Heart left ventricle (tissue), 16 donors: ENCODE results near the gene CXCL16. TPM values are rescaled to one million over a fixed set of nuclear protein-coding genes. Genes with fewer than 3 reads are reported as not detected.

Source experiments
- ATAC-seq, 4 donors: fragments of 200-7000 bp; cut with Tn5 transposase; one replicate each; pipeline ENCODE4 v1.9.1; 2020 to 2022; ENCODE audit warnings: moderate library complexity in 4 of 4, mild to moderate bottlenecking in 3 of 4, moderate number of reproducible peaks in 1 of 4
- DNase-seq, 5 donors: peaks; one replicate each; pipeline ENCODE4 v3.0.0-alpha.2; 2020
- H3K27ac ChIP-seq, 12 donors: fragments of 200-600 bp; sonication (generic) in 4 of 12; one replicate each; pipeline versions ENCODE4 v1.5.0 to v1.8.0; 2016 to 2022; ENCODE audit warnings: mild to moderate bottlenecking in 2 of 12
- H3K27me3 ChIP-seq, 9 donors: fragments of 200-600 bp; sonication (generic) in 2 of 9; one replicate each; pipeline versions ENCODE4 v1.5.1 to v1.8.0; 2016 to 2022; ENCODE audit warnings: mild to moderate bottlenecking in 3 of 9
- H3K36me3 ChIP-seq, 9 donors: fragments of 200-600 bp; sonication (generic) in 2 of 9; one replicate each; pipeline versions ENCODE4 v1.5.0 to v1.8.0; 2018 to 2022; ENCODE audit warnings: mild to moderate bottlenecking in 2 of 9
- H3K4me1 ChIP-seq, 12 donors: fragments of 200-600 bp; sonication (generic) in 4 of 12; one replicate each; pipeline versions ENCODE4 v1.5.0 to v1.8.0; 2016 to 2022; ENCODE audit warnings: mild to moderate bottlenecking in 3 of 12
- H3K4me3 ChIP-seq, 12 donors: fragments of 200-600 bp; sonication (generic) in 4 of 12; one replicate each; pipeline versions ENCODE4 v1.5.0 to v1.8.0; 2017 to 2022; ENCODE audit warnings: mild to moderate bottlenecking in 9 of 12, moderate library complexity in 4 of 12
- H3K9me3 ChIP-seq, 12 donors: fragments of 200-600 bp; sonication (generic) in 4 of 12; one replicate each; pipeline versions ENCODE4 v1.5.0 to v1.8.0; 2016 to 2022; ENCODE audit warnings: mild to moderate bottlenecking in 1 of 12
- POLR2A ChIP-seq, 2 donors: fragments of 450-650 bp; IDR thresholded peaks; one replicate each; pipeline ENCODE4 v1.6.1; 2017; ENCODE audit warnings: antibody characterized with exemption in 2 of 2, mild to moderate bottlenecking in 2 of 2, moderate library complexity in 2 of 2
- WGBS, 4 donors: extraction: QIAGEN DNeasy Blood & Tissue Kit in 2 of 4; methylation state at CpG; one replicate each; pipeline versions ENCODE4 v1.1.5 to v1.1.7; 2013 to 2018; 5-methylcytosine and 5-hydroxymethylcytosine counted together
- intact Hi-C, 10 donors: fragments of 100-400 bp; cut with DNase I; formaldehyde crosslinking; loops; one replicate each; pipeline versions ENCODE4 v1.11.1 to v1.14.2; 2022
- polyA plus RNA-seq, 2 donors: library from polyadenylated mRNA; stranded (reverse); fragments of 200-250 nt; gene quantifications; one replicate each; pipeline ENCODE4 v1.2.3, GENCODE V29; 2013
- total RNA-seq, 9 donors: library from RNA; depleted of rRNA in 2 of 9; stranded (reverse); fragments of >200 nt in 2 of 9; fragmentation: NEBNext Ultra II Directional in 3 of 9; extraction: Animal tissue kit (Norgen Biotek cat#: 25700) in 3 of 9; gene quantifications; one replicate each; pipeline versions ENCODE4 v1.1.0 to v1.2.4, GENCODE V29; 2016 to 2023
- TF ChIP-seq, protein P1 (sequence below), 12 donors: fragments of 200-600 bp; sonication (generic) in 4 of 12; IDR thresholded peaks; one replicate each; pipeline versions ENCODE4 v1.5.0 to v1.8.0; 2018 to 2022; ENCODE audit warnings: antibody characterized with exemption in 12 of 12, mild to moderate bottlenecking in 5 of 12
- donor health status: ischemic (EF 13 %, LVEDD 7.1; RV severe dilation, severe dysfunction).
- donor health status: healthy with polysubstance abuse.
- donor health status: DM: no; HTN: yes; CAD: no.
- donor health status: DM: no; HTN: no; CAD: no.
- donor health status: ischemic (EF 25% LVEDD 6.9; RV normal size, moderate dysfunction).
- donor health status: ischemic (EF 25% LVEDD 5.7; RV mildly dilated, moderate dysfunction).
- donor health status: healthy.
- donor health status: DM: yes; HTN: yes; CAD: no.
- donor health status: ischemic (EF 35%, LVEDD 5.7; RV mildly dilated, moderate dysfunction).
- donor health status: nonischemic (EF 11% LVEDD 7.7; RV severe dilation, severe dysfunction).
- donor health status: DM: yes; HTN: yes; CAD: no.
- donor health status: PGD.
- donor health status: ischemic (EF 29% LVEDD 5.4; RV normal size, mild dysfunction).
- donor health status: nonischemic (EF 23%, LVEDD 6.1; RV moderate dilation, normal function).

CXCL16 gene
- total and polyA plus RNA-seq, 11 donors = 1.3 to 42.5 (median 4.2) TPM

DNA sequence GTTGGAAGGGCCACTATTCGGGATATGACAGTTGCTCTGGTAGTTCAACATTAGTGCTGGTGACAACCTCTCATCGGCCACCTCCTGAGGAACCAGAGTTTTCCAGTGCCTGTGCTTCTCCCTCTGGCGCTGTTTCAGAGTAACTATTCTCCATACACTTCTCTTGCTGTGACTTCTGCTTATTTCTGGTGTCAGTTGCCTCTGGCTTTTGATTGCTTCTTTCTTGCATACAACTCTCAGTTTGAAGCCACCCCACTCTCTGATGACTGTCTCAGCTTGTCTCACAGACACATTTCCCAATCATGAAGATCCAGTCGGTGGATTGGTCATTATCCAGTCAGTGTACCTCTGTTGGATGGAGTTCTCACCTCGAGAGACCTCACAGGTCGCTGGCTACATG is 28.6 kb upstream of the CXCL16 start:
- H3K27me3 ChIP-seq = peaks cover 0 to 13% (median 0%) of the 10 kb centered on the region in 9 donors
- ATAC-seq = peak in 1 of 4 donors; percentile 33
- H3K36me3 ChIP-seq = no peaks in the 10 kb centered on the region
- peak overlapping the region in 3 of 12 donors; percentile 20 to 93 (median 21) for H3K27ac ChIP-seq
- 79 to 89% (median 83%) methylated on average over 6 of the region's 6 CpGs for WGBS, 4 donors
- TF ChIP-seq, protein P1, sequence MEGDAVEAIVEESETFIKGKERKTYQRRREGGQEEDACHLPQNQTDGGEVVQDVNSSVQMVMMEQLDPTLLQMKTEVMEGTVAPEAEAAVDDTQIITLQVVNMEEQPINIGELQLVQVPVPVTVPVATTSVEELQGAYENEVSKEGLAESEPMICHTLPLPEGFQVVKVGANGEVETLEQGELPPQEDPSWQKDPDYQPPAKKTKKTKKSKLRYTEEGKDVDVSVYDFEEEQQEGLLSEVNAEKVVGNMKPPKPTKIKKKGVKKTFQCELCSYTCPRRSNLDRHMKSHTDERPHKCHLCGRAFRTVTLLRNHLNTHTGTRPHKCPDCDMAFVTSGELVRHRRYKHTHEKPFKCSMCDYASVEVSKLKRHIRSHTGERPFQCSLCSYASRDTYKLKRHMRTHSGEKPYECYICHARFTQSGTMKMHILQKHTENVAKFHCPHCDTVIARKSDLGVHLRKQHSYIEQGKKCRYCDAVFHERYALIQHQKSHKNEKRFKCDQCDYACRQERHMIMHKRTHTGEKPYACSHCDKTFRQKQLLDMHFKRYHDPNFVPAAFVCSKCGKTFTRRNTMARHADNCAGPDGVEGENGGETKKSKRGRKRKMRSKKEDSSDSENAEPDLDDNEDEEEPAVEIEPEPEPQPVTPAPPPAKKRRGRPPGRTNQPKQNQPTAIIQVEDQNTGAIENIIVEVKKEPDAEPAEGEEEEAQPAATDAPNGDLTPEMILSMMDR (IDR thresholded peaks at IDR 0.05) = no peak
- no peak for TF ChIP-seq POLR2A (IDR thresholded peaks at IDR 0.05)
- intact Hi-C loops = no loop called here
- H3K4me3 ChIP-seq = no peak overlapping the region
- H3K4me1 ChIP-seq = peaks cover 0 to 55% (median 0%) of the 10 kb centered on the region in 12 donors
- no peaks in the 10 kb centered on the region for H3K9me3 ChIP-seq
- no peak for DNase-seq

DNA sequence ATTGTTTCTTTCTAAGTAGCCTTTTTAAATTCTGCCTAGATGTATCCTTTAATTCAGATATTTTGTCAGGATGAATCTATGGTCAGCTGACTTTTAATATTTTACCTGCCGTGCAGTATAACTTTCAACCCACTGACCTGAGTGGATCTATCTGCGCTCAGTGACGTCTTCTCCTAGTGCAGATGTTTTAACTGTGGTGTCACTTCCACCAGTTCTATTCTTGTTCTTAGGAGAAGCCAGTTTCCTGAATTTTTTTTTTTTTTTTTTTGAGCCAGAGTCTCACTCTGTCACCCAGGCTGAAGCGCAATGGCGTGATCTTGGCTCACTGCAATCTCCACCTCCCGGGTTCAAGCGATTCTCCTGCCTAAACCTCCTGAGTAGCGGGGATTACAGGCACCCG is 27.0 kb upstream of the CXCL16 start:
- Histone ChIP-seq H3K4me3 (no peak overlapping the region), H3K4me1 (peaks cover 0 to 55% (median 0%) of the 10 kb centered on the region in 12 donors), H3K36me3 (no peaks in the 10 kb centered on the region), H3K27ac (peak overlapping the region in 5 of 12 donors; percentile 25 to 93 (median 59)), H3K9me3 (no peaks in the 10 kb centered on the region), H3K27me3 (peaks cover 0 to 2% (median 0%) of the 10 kb centered on the region in 9 donors)
- DNase-seq (no peak), ATAC-seq (peak in 3 of 4 donors; percentile 31 to 76 (median 44))
- no peak for TF ChIP-seq POLR2A (IDR thresholded peaks at IDR 0.05)
- TF ChIP-seq, protein P1 (IDR thresholded peaks at IDR 0.05) = no peak
- intact Hi-C loops = no loop called here
- 63 to 68% (median 66%) methylated on average over 9 of the region's 9 CpGs for WGBS, 4 donors

DNA sequence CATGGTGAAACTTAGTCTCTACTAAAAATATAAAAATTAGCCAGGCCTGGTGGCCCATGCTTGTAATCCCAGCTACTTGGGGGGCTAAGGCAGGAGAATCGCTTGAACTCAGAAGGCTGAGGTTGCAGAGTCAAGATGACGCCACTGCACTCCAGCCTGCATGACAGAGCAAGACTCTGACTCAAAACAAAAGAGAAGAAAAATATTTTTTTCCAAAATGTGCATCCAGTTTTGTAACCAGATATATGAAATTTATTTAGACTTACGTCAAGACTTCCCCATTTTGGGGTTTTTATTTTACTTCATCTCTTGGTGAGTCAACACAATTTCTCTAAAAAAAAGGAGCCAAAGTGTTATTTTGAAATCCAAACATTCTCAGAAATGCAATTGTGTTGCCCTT is 26.5 kb upstream of the CXCL16 start:
- no peak for TF ChIP-seq POLR2A (IDR thresholded peaks at IDR 0.05)
- TF ChIP-seq, protein P1 (IDR thresholded peaks at IDR 0.05) = no peak
- 85 to 94% (median 88%) methylated on average over 3 of the region's 3 CpGs for WGBS, 4 donors
- ATAC-seq = peak in 2 of 4 donors; percentile 34 to 68

DNA sequence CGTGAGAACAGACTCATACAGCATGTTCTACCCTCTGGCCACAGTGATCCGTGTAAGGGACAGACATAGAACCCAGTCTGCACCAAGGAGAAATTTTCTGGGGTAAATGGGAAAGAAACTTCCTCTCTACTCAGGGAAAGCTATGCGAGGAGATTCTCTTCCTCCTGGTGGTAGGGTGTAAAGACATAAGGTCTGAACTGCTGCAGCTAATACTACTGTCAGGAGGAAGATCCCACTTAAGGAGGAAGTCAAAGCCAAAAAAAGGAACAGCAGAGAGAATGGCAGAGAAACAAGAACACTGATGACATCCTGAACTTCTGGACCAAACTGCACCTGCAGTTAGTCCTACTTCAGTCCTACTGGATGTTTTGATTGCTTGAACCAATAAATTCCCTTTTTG is 24.9 kb upstream of the CXCL16 start:
- Histone ChIP-seq H3K36me3 (no peaks in the 10 kb centered on the region), H3K27me3 (peaks cover 0 to 15% (median 0%) of the 10 kb centered on the region in 9 donors), H3K4me3 (no peak overlapping the region), H3K4me1 (peaks cover 0 to 44% (median 0%) of the 10 kb centered on the region in 12 donors), H3K9me3 (no peaks in the 10 kb centered on the region), H3K27ac (peak overlapping the region in 5 of 12 donors; percentile 38 to 93 (median 41))
- intact Hi-C loops = no loop called here
- 67 to 76% (median 72%) methylated on average over 3 of the region's 3 CpGs for WGBS, 4 donors
- peak; percentile 42 to 71 (median 58) for ATAC-seq
- no peak for DNase-seq
- no peak for TF ChIP-seq POLR2A (IDR thresholded peaks at IDR 0.05)
- TF ChIP-seq, protein P1 (IDR thresholded peaks at IDR 0.05) = no peak

More for the DNA sequence above, 26.5 kb upstream of the CXCL16 start:
- H3K36me3 ChIP-seq = no peaks in the 10 kb centered on the region
- DNase-seq = peak in 1 of 5 donors; percentile 36
- H3K27me3 ChIP-seq = peaks cover 0 to 2% (median 0%) of the 10 kb centered on the region in 9 donors
- peak overlapping the region in 7 of 12 donors; percentile 24 to 93 (median 42) for H3K27ac ChIP-seq
- peaks cover 0 to 55% (median 0%) of the 10 kb centered on the region in 12 donors for H3K4me1 ChIP-seq
- no peak overlapping the region for H3K4me3 ChIP-seq
- intact Hi-C loops = no loop called here
- H3K9me3 ChIP-seq = no peaks in the 10 kb centered on the region
